HG03066 (cell line): Measurements from ENCODE around the gene FAM180A.
"Not testable (repeated sequence)": the region's sequence is repeated elsewhere in the genome, so short reads cannot be mapped to it uniquely, and the experiment has no call there.

Source experiments
- ATAC-seq: cut with Tn5 transposase; IDR thresholded peaks from one replicate; pipeline ENCODE4 v1.9.1; 2021; ENCODE audit warnings: low read depth; ENCODE audit not compliant: unreplicated experiment

Gene FAM180A

DNA sequence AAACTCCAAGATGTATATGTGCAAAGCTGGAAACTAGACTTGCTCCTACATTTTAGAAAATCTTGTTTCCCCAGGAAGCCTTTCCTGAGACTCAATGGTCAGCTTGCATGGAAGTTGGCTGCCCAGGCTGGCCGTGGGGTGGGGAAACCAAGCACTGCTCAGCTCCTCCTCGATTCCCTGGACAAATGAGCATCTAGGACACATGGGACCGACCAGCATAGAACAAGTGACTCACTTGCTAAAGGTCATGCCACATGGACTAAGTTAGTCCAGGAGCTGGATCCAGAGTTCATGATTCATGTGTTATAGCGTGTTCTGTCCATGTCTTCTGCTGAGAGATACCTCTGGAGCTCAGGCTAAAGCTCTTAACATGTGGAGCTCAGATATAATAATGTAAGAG is 6.2 kb downstream of the FAM180A start:
- ATAC-seq = no peak

DNA sequence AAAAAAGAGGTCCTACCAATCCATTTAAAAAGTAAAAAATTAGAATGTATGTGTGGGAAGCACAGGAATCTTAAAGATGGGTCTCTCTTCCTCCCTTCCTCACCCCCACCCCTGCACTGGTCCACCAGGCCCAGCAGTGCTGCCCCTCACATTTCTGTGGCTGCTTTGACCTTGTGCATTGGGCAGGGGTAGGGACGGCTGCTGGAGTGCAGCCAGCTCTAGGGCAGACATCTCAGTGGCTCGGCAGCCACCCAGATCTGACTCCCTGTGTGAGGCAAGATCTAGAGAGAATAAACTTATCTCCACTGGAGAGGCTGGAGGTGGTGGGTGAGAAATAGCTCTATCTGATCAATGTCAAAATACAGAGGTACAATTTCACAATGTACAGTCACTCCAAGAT is 6.7 kb downstream of the FAM180A start:
- no peak for ATAC-seq

DNA sequence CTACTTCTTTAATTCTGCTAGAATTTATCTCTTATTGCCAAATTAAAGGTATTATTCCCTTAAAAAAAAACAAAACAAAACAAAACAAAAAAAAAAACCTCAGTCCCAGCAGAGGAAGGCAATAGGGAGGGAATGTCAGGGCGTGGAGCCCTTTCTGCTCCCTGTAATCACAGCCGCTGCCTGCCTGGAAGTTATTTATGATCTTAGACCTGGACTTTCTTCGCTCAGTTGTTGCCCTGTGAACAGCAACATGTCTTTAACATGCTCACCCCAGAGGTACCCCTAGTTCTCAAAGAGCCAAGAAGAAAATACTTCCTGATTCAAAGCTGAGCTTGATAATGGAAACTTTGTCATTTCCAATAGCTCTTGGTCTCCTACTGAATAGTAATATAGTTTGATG is 7.7 kb downstream of the FAM180A start:
- no peak for ATAC-seq

GRCh38 chr7:135737306-135737647 is 11.3 kb downstream of the FAM180A start:
- ATAC-seq = not testable (repeated sequence)

DNA sequence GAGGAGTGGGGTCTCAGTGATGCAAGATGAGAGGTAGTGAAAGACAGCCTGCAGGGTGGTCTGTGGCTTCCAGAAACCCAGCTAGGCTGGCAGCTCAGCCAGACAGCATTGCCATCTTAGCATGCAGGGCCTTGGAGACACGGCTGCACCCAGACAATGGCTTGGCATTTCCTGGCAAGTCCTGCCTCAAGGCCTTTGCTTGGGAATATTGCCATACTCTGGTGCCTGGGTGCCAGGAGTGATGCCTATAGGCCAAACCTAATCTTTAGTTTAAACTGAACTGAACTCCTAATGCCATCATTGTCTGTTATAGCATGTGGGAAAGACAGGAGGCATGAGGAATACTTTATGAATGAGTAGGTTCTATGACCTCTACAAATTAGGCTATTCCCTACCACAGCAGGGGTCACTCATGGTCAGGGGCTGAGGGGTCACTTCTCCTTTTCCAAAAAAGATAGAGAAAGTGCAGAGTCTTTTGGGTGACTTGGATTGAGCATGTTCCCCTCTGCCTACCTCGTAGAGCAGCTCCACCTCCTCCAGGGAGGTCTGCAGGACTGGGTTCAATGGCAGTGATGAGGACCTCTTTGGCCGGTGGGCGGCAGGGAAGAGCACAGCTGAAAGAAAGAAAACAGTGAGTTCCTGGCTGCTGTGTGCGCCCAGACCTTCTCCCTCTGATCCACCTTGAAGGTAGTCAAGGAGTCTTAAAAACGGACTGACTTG is 11.9 kb downstream of the FAM180A start:
- ATAC-seq = no peak

DNA sequence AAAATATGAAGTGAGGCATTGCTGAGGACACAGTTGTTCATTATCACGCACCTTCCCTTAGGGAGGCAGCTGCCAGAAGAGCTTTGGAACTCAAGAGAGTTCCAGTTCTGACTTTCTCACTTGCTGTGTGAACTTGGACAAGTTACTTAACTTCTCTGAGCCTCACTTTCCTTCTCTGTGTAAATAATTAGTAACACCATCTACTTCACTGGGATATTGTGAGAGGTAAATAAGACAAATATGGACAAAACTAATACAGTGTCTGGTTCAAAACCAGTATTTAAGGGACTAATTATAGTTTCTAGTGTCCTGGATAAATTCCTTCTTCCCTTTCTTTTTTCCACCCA is 14.3 kb downstream of the FAM180A start:
- ATAC-seq = no peak

DNA sequence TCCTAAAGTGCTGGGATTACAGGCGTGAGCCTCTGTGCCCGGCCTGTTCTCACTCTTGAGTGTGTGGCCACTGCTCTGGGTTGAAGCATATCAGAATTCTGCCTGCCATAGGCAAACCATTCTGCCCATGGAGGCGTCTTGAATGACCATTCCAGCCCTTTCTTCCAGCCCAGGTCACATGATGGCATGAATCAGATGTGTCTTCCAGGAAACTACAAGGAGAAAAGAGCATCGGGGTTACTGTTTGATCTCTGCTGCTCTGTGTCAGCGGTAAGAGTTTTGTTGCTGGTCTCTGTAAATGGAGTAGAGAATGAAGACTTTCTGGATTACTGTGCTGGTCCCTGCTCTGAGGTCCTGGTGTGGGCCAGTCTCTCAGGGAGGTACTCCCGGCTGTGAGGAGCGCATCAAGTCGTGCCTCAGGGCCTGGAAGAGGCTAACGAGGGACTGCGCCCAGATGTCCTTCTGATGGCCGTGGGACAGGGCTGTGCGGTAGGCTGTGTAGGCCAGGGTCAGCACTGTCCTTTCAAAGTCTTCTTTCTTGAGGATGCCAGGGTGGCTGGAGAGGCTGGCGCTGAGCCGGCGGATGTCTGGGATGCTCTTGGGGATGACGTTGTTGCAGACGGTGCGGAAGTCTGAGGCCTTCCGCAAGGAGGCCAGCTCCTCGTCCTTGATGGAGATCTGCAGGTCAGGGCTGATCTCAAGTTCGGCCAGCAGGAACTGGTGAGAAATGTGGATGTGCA is 14.8 kb downstream of the FAM180A start:
- ATAC-seq = no peak

- ATAC-seq = no peak
These were observed 17.5 kb downstream of the FAM180A start for GRCh38 chr7:135731131-135731530.

- ATAC-seq = no peak
These were observed 19.4 kb downstream of the FAM180A start for GRCh38 chr7:135729230-135729629.

- ATAC-seq = no peak
These were observed 20.4 kb downstream of the FAM180A start, which contains the start of gene SLC13A4 for GRCh38 chr7:135728136-135728669. SLC13A4 (minus strand) TSS chr7:135728186; CDS start chr7:135727496, 690 bp downstream.

DNA sequence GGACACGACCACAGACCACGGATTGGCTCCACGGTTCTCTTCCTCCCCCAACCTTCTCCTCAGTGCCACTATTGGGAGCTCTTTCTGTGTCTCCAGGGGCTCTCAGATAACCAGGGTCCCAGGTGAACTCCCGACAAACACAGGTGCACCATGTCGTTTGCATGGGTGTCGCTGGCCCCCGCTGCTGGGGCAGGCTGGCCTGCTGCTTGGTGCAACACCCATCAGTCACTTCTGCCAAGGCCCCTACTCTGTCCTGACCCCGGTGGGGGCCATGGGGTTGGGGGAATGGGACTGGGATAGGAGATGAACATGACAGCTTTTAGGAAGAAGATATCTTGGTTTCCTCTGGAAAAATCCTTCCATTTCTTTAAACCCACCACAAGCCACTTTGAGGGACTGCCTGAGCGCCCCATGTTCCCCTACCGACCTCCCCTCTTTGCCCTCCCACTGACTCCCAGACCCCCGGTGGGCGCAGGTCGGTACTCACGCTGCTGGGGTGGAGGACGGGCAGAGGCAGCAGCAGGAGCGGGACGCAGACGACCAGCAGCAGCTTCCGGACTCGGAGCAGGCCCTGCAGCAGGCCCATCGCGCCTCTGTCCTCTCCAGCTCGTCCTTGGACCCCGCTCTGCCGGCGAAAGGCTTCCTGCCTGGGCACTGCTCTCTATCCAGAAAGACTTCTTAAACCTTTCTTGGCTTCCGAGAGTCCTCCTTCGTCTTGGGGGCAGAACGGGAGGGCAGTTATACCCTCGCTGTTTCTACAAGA is 21.5 kb downstream of the FAM180A start:
- no peak for ATAC-seq

DNA sequence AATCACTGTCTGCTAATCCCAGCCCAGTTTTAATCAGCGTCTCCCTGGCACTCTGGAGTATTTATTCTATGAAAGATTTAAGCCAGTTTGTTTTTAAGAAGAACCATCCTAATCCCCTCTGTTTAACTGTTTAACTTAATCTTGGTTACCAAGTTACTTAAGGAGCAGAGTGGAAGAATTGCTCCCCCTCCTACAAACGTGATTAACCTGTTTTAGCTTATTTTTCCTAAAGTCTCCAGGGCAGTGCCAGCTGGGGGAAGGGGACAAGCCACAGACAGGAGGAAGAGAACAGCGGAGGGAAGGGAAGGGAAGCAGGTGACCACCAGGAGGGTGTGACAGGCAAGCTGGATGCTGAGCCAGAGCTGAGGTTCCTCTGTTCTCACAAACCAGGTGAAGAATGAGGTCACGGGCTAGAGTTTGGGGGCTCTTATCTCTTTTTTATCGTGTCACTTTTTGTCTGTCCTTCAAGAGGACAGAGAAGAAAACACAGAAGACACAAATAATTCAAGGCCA is 22.3 kb downstream of the FAM180A start:
- no peak for ATAC-seq

DNA sequence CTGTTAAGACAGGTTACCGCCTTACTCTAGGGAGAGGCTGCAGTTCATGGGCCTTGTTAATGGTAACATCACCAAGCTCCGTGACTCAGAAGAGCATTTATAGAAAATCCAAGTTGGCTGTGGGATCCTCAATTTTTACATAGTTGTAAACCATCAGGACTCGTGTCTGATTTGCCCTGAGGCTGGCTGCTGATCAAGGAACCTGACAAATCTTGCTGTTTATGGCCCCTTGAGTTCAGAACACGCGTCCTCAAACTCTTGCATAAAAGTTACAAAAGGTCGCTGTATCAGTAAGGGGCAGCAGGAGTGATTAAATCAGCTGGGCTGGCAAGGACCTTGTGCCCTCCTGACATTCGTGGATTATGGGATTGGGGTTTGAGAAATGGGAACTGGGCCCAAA is 25.2 kb downstream of the FAM180A start:
- no peak for ATAC-seq

GRCh38 chr7:135721198-135721820 is 27.3 kb downstream of the FAM180A start:
- ATAC-seq = no peak

DNA sequence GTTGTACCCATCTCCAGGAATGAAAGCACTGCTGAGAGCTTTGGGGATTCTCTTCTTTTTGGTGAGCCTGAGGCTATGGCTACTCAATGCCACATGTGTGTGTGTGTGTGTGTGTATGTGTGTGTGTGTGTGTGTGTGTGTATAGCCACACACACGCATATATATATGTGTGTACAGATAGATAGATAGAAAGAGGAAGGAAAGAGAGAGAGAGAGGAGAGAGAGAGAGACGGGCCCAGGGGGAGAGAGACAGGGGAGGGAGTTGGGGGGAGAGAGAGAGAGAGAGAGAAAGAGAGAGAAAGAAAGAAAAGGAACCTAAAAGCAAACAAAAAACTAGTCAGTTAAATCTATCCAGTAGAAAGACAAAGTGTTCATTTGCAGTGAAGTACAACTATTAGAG is 28.9 kb downstream of the FAM180A start:
- no peak for ATAC-seq

DNA sequence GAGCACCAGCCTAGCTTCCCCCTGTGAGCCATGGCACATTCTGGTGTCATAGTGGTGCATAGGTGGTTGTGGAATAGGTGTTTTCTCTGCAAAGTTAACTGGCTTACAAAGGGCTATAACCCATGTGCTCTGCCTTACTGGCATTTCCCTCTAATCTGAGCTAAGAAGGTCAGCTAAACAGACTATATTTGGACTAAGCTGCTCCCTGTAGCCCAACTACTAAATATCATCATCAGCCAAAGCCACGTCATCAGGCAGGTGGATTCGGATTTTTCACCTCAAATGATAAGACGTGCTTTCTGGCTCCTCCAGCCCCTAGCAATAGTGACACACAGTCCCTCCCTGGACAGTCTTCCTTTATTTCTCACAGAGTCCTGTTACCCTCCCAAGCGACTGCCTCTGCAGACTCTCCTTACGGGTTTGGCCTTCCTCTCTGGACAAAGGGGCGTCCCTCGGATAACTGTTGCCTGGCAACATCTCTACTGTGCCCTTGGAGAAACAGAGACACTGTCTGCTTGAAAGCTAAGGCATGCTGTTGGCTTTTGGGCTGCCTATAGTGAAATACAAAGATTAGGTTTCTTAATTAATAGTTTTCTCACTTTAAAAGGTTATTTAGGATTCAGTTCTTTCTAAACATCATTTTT is 29.7 kb downstream of the FAM180A start:
- no peak for ATAC-seq

DNA sequence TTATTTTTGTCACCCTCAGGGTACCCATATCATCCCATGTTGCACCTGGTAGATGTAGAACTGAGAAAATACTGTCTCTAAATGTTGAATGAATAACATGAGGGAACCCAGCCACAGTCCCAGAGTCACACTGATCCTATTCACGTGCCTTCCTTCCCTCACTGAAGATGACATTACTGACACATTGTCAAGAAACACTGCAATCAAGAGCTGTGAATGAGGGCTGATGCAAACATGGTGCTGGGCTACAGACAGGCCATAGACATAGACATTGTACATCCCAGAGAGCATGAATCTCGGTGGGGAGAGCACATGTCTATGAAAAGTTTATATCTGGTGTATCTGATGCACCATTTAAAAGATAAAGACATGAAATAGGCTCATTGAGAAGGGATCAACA is 30.4 kb downstream of the FAM180A start:
- no peak for ATAC-seq

DNA sequence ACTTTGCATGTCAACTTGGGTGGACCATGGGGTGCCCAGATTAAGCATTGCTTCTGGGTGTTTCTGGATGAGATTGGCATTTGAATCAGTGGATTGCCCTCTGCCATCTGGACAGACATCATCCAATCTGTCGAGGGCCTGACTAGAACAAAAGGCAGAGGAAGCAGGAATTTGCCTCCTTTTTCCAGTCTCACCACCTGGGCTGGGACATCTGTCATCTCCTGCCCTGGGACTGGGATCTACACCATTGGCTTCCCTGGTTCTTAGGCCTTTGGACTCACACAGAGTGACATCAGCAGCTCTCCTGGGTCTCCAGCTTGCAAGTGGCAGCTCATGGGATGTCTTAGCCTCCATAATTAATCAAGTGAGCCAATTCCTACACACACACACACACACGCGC is 30.9 kb downstream of the FAM180A start:
- no peak for ATAC-seq

DNA sequence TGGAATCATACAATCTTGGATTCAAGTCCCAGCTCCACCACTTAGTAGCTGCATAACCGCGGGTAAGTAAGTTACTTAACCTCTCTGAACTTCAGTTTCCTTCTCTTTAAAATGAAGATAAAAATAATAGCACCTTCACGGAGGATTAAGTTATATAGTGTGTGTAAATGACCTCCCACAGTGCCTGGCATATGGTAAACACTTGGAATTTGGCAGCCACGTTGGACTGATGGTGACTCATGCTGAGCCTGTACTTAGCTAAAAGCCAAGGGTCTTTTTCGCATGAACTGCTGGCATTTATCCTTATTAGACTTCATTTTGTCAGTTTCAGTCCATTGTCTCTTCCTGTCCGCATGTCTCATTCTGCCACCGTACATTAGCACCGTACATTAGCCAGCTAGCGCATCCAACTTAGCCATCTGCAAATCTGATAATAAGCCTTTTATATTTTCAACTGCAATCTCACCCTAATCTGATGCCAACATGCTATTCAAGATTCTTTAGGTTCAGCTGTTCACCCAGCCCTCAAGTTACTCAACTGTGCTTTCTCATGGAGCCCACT is 31.9 kb downstream of the FAM180A start:
- no peak for ATAC-seq

- no peak for ATAC-seq
These were observed 32.9 kb downstream of the FAM180A start for GRCh38 chr7:135715673-135716072.
